Stimulated activated naive CD4-positive, alpha-beta T cell treated with Interleukin-2 at 50 U/mL for 16 hours (primary cell): Measurements from ENCODE around the gene CCNJ.
A peak's percentile ranks its signal among the peaks of the same experiment; 100 is the strongest.
"Not testable (repeated sequence)": the region's sequence is repeated elsewhere in the genome, so short reads cannot be mapped to it uniquely, and the experiment has no call there.

Experiments used
- DNase-seq: peaks from one replicate; lab custom pipeline; 2025; lab: John Stamatoyannopoulos, UW

The CCNJ gene, protein sequence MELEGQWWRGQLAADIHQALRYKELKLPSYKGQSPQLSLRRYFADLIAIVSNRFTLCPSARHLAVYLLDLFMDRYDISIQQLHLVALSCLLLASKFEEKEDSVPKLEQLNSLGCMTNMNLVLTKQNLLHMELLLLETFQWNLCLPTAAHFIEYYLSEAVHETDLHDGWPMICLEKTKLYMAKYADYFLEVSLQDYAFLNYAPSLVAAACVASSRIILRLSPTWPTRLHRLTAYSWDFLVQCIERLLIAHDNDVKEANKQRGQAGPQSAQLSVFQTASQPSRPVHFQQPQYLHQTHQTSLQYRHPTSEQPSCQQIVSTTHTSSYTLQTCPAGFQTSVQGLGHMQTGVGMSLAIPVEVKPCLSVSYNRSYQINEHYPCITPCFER

GRCh38 chr10:96043033-96043892 is at the start of gene CCNJ:
TSS of gene CCNJ (plus strand) at chr10:96043583. CDS start at chr10:96044394, 811 bp downstream.
- peak; percentile 79 for DNase-seq

DNA sequence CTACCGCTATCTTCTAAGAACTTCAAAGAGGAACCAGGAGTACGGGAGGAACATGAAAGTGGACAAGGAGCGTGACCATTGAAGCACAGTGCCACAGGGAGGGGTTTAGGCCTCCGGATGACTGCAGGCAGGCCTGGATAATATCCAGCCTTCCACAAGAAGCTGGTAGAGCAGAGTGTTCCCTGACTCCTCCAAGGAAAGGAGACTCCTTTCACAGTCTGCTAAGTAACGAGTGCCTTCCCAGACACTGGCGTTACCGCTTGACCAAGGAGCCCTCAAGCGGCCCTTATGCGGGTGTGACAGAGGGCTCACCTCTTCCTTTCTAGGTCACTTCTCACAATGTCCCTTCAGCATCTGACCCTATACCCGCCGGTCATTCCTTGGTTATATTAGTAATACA is 49.0 kb upstream of the CCNJ start:
- not testable (repeated sequence) for DNase-seq

GRCh38 chr10:95998255-95998784 is 45.1 kb upstream of the CCNJ start:
- DNase-seq: no peak

GRCh38 chr10:96013956-96014355 is 29.4 kb upstream of the CCNJ start:
- no peak for DNase-seq

GRCh38 chr10:96014473-96015102 is 28.8 kb upstream of the CCNJ start:
- no peak for DNase-seq

- DNase-seq: no peak
Measured at GRCh38 chr10:96017191-96017687, 26.1 kb upstream of the CCNJ start.

- no peak for DNase-seq
Measured at GRCh38 chr10:96021332-96021731, 22.1 kb upstream of the CCNJ start.

- no peak for DNase-seq
Measured at GRCh38 chr10:96022739-96023138, 20.6 kb upstream of the CCNJ start.

GRCh38 chr10:96023168-96023567 is 20.2 kb upstream of the CCNJ start:
- no peak for DNase-seq

GRCh38 chr10:96025566-96025965 is 17.8 kb upstream of the CCNJ start:
- no peak for DNase-seq

- no peak for DNase-seq
Measured at GRCh38 chr10:96034625-96035024, 8.8 kb upstream of the CCNJ start.

DNA sequence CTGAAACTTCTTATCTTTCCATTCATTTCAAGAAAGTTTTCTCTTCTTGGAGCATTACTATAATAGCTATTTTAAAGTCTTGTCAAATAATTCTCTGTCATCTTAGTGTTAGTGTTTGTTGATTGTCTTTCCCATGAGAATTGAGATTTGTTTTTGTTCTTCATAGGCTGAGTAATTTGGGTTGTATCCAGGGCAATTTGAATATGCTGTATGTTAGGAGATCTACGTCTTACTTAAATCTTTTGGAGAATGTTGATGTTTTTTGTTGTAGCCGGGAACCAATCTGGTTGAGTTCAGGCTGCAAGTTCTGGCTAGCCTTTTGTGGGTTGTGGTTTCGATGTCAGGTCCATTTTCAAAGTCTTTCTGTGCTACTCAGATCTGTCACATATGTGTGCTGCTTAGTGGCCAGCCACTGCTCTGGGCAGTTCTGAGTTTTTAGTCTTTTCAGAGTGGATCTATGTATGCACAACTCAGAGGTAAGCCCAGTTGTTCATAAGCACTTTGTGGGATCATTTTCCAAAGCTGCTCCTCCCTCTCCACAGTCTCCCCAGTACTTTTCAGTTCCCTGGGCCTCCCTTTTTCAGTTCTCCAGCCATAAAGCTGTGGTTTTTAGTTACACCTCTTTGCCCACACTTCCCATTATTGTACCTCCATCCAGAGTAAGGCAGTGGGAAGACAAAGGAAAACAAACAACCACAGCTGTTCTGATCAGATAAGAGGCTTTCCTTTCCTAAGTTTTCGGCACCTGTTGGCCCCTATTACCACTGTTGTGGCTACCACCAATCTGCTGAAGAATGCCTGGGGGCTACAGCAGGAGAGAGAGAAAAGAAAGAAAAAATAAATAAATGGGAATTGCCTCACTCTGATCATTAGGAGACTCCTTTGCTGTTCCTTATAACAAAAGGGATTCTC is 4.7 kb upstream of the CCNJ start:
- DNase-seq: no peak

DNA sequence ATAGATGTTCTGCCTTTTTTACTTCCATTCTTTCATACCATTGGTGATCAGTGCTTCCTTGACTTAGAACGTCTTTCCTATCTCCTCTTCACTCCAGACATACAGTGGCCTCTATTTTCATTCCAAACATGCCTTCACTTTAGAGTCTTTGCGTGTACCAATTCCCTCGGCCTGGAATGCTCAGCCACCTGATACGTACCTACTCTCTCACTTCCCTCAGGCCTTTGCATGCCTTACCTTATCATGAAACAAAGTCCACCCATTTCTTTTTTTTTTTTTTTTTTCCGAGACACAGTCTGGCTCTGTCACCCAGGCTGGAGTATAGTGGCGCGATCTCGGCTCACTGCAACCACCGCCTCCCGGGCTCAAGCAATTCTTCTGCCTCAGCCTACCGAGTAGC is 2.2 kb upstream of the CCNJ start:
- DNase-seq: no peak

DNA sequence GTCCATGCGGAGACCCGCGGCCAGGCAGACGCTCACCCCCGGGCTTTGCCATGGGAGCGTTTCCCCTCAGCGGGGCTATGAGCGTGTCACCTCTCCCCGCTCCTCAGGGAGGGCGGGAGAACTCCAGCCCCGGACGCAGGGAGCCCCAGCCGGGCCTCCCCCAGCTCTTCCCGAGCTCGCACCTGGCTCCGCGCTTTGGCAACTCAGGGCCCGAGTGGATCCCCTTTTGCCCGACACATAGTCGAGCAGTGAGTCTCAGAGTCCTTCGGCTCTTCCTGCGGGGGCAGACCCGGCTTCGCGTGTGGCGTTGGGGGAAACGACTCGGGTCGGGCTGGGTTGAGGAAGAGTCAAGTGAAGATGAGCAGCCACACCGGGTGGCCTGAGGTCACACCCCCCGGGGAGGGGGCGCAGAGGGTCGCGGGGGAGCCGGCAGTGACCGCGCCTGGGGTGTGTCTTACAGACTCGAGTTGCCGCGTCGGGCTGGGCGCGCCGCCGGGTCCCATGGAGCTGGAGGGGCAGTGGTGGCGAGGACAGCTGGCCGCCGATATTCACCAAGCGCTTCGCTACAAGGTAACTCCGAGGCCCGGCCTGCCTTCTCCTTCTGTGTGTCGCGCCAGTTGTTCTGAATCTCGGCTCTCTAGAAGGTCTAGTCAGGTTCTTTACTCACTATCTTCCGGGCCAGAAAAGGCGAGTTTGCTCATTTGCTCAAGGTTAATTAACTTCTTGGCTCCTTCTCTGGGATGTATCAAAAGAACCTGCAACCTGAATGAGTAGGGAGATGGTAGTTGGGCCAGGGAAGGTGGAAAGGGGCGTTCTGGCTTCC is 721 bp downstream of the CCNJ start:
- peak; percentile 50 for DNase-seq

DNA sequence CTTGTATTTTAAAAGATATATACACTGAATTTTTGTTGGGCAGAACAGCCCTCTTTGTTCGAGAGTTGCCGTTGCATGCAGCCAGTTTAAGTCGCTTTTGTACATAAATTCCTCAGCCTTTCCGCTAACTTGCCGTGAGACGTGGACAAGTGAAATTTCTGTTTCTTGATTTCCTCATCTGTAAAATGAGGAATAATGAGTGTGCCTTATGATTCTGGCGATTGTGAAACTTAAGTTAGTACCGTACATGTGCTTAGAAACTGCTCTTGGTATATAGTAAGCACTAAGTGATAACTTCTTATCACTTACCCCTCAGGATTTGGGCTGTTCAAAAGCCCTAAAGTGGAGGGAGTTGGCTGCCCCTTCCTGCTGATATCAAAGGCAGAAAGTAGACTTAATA is 1.4 kb downstream of the CCNJ start:
- DNase-seq: no peak

GRCh38 chr10:96046546-96046945 is 3.2 kb downstream of the CCNJ start:
- no peak for DNase-seq

GRCh38 chr10:96047004-96047649 is 3.7 kb downstream of the CCNJ start:
- DNase-seq: no peak

DNA sequence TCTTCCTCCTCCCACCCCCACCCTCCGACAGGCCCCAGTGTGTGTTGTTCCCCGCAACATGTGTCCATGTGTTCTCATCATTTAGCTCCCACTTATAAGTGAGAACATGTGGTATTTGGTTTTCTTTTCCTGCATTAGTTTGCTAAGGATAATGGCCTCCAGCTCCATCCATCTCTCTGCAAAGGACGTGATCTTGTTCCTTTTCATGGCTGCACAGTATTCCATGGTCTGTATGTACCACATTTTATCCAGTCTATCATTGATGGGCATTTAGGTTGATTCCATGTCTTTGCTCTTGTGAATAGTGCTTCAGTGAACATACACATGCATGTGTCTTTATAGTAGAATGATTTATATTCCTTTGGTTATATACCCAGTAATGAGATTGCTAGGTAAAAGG is 4.5 kb downstream of the CCNJ start:
- DNase-seq: not testable (repeated sequence)

DNA sequence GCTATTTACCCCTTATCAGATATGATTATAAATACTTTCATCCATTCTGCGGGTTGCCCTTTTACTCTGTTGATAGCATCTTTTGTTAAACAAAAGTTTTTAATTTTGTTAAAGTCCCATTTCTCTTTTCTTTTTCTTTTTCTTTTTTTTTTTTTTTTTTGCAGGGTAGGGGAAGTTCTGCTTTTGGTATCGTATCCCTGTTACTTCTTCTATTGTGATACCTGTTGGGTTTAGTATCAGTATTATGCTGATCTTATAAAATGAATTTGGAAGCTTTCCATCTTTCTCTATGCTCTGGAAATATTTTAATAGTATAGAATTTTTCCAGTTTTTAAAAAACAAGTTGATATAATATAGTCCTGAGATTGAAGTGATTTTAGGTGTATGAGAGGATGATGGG is 6.0 kb downstream of the CCNJ start:
- DNase-seq: no peak

GRCh38 chr10:96053985-96054384 is 10.6 kb downstream of the CCNJ start:
- no peak for DNase-seq
